Fibroblast of the aortic adventitia (primary cell): ENCODE measurements around the gene LIPN. TPM values are rescaled to one million over a fixed set of nuclear protein-coding genes. Genes with fewer than 3 reads are reported as not detected.

Experiments used
- DNase-seq: peaks from one replicate; pipeline ENCODE4 v3.0.0-alpha.2; 2010; ENCODE audit warnings: low read depth
- H3K4me3 ChIP-seq: 2 replicates; pipeline ENCODE4 v1.5.1; 2011; ENCODE audit warnings: low read depth, mild to moderate bottlenecking, control low read depth, low read length, moderate library complexity
- total RNA-seq: library from RNA; depleted of rRNA; stranded (reverse); fragments of >200 nt; gene quantifications from 2 replicates; pipeline ENCODE4 v1.2.3, GENCODE V29; 2012; ENCODE audit warnings: low replicate concordance
- TF ChIP-seq, protein P1 (sequence below): IDR thresholded peaks from 2 replicates; pipeline ENCODE4 v1.5.1; 2011; ENCODE audit warnings: mild to moderate bottlenecking, low read length, control low read depth, inconsistent platforms; ENCODE audit not compliant: insufficient read depth

LIPN gene
- total RNA-seq, 1 donor, result not detected

DNA sequence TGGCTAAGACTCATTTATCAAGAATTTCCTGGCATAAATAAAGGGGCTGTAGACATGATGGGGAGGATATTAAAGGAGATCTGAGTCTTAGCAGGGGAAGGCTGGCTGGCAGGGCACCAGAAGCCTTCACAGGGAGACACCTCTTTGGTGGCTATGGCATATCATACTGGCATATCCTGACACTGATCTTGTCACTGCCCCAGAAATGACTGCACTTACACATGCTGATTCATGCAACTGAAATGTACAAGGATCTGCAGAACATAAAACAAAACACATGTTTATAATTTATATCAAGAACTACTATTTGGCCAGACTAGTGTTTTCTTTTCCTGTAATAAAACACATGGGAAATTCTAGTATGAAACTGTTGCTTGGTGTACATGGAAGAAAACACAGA lies 5.5 kb upstream of the LIPN start:
- no peak overlapping the region for H3K4me3 ChIP-seq
- TF ChIP-seq, protein P1, sequence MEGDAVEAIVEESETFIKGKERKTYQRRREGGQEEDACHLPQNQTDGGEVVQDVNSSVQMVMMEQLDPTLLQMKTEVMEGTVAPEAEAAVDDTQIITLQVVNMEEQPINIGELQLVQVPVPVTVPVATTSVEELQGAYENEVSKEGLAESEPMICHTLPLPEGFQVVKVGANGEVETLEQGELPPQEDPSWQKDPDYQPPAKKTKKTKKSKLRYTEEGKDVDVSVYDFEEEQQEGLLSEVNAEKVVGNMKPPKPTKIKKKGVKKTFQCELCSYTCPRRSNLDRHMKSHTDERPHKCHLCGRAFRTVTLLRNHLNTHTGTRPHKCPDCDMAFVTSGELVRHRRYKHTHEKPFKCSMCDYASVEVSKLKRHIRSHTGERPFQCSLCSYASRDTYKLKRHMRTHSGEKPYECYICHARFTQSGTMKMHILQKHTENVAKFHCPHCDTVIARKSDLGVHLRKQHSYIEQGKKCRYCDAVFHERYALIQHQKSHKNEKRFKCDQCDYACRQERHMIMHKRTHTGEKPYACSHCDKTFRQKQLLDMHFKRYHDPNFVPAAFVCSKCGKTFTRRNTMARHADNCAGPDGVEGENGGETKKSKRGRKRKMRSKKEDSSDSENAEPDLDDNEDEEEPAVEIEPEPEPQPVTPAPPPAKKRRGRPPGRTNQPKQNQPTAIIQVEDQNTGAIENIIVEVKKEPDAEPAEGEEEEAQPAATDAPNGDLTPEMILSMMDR, result no peak
- peak; percentile 75 for DNase-seq

DNA sequence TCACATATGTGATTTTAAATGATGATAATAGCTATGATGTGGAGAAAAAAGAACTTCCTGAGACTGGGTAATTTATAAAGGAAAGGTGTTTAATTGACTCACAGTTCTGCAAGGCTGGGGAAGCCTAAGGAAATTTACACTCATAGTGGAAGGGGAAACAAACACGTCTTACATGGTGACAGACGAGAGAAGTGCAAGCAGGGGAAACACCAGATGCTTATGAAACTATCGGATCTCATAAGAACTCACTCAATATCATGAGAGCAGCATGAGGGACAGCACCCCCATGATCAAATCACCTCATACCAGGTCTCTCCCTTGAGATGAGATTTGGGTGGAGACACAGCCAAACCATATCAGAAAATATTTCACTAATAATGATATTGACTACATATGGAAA lies 4.1 kb upstream of the LIPN start:
- TF ChIP-seq, protein P1, result no peak
- no peak overlapping the region for H3K4me3 ChIP-seq
- DNase-seq, result no peak

GRCh38 chr10:88756660-88757059 lies 3.2 kb upstream of the LIPN start:
- DNase-seq, result no peak
- no peak overlapping the region for H3K4me3 ChIP-seq
- TF ChIP-seq, protein P1, result no peak

DNA sequence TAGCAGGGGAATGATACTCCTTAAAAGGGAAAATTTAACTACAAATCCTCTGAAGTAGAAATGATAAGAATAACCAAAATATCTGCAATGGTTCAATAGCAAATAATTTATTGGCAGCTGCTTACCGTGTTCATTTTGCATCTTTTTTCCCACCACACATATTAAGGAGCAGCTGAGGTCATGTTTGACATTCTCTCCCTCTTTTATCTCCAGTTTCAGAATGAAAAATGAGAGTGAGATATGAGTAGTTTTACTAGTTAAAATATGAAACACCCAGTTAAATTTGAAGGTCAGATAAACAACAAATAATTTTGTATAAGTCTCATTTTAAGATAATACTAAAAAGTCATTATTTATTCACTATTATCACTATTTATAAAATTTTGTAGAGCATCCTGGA lies 3.1 kb downstream of the LIPN start:
- H3K4me3 ChIP-seq, result no peak overlapping the region
- TF ChIP-seq, protein P1, result no peak
- no peak for DNase-seq

DNA sequence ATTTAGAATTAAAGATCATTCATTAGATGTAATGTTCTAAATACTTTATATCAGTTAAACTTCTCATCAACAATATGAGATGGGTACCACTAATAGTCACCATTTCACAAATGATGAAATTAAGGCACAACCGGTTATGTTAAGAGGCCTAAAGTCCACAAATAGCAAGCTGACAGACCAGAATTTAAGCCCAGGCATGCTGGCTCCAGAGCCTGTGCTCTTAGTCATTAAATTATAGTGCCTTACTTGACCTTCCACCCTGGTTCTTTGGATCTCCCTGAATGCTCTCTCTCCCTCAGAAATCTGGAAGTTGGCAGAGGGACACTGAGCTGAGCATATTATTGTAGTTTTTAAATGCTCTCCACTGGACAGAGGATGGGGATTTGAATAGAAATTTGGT lies 3.6 kb downstream of the LIPN start:
- no peak overlapping the region for H3K4me3 ChIP-seq
- TF ChIP-seq, protein P1, result no peak
- peak; percentile 32 for DNase-seq

DNA sequence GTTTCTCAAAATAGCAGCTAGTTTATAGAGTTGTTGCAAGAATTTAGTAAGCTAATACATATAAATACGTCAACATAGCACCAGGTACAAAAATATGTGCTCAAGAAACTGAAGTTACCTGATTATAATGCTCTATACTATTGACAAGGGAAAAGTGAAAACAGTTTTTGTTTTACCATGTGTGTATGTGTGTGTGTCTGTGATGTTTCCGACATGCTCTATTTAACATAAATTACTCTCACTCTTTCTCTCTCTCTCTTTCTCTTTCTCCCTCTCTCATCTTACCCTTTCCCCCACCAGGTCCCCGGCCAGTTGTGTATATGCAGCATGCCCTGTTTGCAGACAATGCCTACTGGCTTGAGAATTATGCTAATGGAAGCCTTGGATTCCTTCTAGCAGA lies 4.3 kb downstream of the LIPN start:
- DNase-seq, result no peak
- TF ChIP-seq, protein P1, result no peak
- no peak overlapping the region for H3K4me3 ChIP-seq

- no peak overlapping the region for H3K4me3 ChIP-seq
- no peak for DNase-seq
- TF ChIP-seq, protein P1, result no peak
These were observed 6.0 kb downstream of the LIPN start for GRCh38 chr10:88765816-88766215.
